Ovary (tissue), 9 donors: Measurements from ENCODE around the gene KIF13A. TPM values are rescaled to one million over a fixed set of nuclear protein-coding genes. Genes with fewer than 3 reads are reported as not detected.

ENCODE experiments used
- DNase-seq, 5 donors: peaks; one replicate each; pipeline ENCODE4 v3.0.0-alpha.2; 2019 to 2020
- H3K27ac ChIP-seq, 2 donors: fragments of 200-600 bp; one replicate each; pipeline versions ENCODE4 v1.5.1 to v1.8.0; 2019 to 2022
- H3K27me3 ChIP-seq: fragments of 200-600 bp; one replicate; pipeline ENCODE4 v1.8.0; 2022
- H3K36me3 ChIP-seq: fragments of 200-600 bp; sonication (generic); one replicate; pipeline ENCODE4 v1.5.1; 2019
- H3K4me1 ChIP-seq: one replicate; pipeline ENCODE4 v1.8.1; 2013; ENCODE audit warnings: mild to moderate bottlenecking, moderate library complexity; ENCODE audit not compliant: insufficient read depth
- H3K4me3 ChIP-seq: fragments of 200-600 bp; sonication (generic); one replicate; pipeline ENCODE4 v1.5.1; 2017
- H3K9me3 ChIP-seq, 2 donors: fragments of 200-600 bp in 1 of 2; sonication (generic) in 1 of 2; one replicate each; pipeline versions ENCODE4 v1.5.1 to v1.8.1; 2013 to 2019; ENCODE audit warnings: mild to moderate bottlenecking in 1 of 2, moderate library complexity in 1 of 2
- EP300 ChIP-seq: sonication (generic); formaldehyde crosslinking; IDR thresholded peaks from one replicate; pipeline ENCODE4 v1.6.1; 2017; ENCODE audit warnings: antibody characterized with exemption
- POLR2A ChIP-seq: fragments of 450-650 bp; IDR thresholded peaks from one replicate; pipeline ENCODE4 v1.6.1; 2017; ENCODE audit warnings: antibody characterized with exemption, mild to moderate bottlenecking, moderate library complexity
- WGBS, 3 donors: extraction: QIAGEN DNeasy Blood & Tissue Kit in 1 of 3; methylation state at CpG; one replicate each; pipeline versions ENCODE4 v1.1.5 to v1.1.7; 2013 to 2017; 5-methylcytosine and 5-hydroxymethylcytosine counted together
- intact Hi-C, 4 donors: fragments of 100-400 bp; cut with DNase I; formaldehyde crosslinking; loops; one replicate each; pipeline versions ENCODE4 v1.11.0 to v1.15.1; 2022 to 2023
- polyA plus RNA-seq, 2 donors: library from polyadenylated mRNA; stranded (reverse); fragments of 200-250 nt in 1 of 2; fragments of 350-450 nt in 1 of 2; fragmentation: Illumina TruSeq in 1 of 2; extraction: RNeasy Lipid Tissue Mini Kit (QIAGEN cat#74804) in 1 of 2; gene quantifications; one replicate each; pipeline ENCODE4 v1.2.3, GENCODE V29; 2013 to 2014
- total RNA-seq, 7 donors: library from RNA; depleted of rRNA in 2 of 7; stranded (reverse); fragments of >200 nt in 2 of 7; fragmentation: NEBNext Ultra II Directional in 3 of 7; extraction: Animal tissue kit (Norgen Biotek cat#: 25700) in 3 of 7; gene quantifications; one replicate each; pipeline versions ENCODE4 v1.1.0 to v1.2.4, GENCODE V29; 2016 to 2023
- TF ChIP-seq, protein P1 (sequence below), 3 donors: fragments of 450-650 bp in 2 of 3; fragments of 200-600 bp in 1 of 3; IDR thresholded peaks; one replicate each; pipeline versions ENCODE4 v1.5.1 to v1.8.0; 2016 to 2022; ENCODE audit warnings: antibody characterized with exemption in 3 of 3, mild to moderate bottlenecking in 1 of 3
- donor health status: DM: no; HTN: no; CAD: no; lungs with moderate emphysema.
- donor health status: DM: no; HTN: no; CAD: no.
- donor health status: Bipolar disorder and iron deficiency.
- donor health status: DM: yes; HTN: yes; CAD: no.
- donor health status: DM: no; HTN: no; CAD: no.
- donor health status: DM: yes; HTN: yes; CAD: no.

KIF13A gene
- total and polyA plus RNA-seq, 9 donors, result 18.4 to 44.4 (median 38.0) TPM

DNA sequence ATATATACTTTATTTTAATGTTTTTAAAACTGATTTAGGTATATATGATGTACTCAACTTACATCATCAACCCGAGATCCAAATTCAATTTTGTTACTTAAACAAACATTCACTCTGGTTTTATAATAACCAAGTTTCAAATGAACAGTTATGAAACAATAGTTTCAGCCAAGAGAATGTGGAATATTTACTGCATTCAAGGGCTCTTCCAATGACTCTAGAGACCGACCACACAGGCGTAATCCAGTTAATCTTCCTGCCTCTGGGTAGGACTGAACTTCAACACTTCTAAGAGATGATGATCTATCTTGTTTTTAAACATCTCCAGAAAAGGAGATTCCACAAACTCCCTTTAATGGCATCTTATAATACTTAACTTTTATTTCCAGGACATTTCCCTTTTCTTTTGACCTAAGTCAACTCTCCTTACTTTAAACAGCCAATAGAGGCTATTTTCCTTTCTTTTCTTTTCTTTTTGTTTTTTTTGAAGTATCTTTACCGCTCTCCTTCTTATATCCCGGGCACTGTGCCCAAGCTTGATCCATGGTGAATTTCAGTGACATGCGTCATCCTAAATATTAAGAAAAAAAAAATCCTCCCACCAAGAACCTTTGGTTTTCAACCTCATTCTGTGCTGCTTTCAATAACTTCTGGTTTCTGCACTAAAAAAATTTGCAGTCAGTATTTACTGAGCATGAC is 110.1 kb downstream of the KIF13A start:
- Histone ChIP-seq H3K9me3 (no peaks in the 10 kb centered on the region), H3K27ac (no peak overlapping the region), H3K27me3 (no peaks in the 10 kb centered on the region), H3K4me3 (no peak overlapping the region), H3K4me1 (peaks cover 2% of the 10 kb centered on the region), H3K36me3 (no peaks in the 10 kb centered on the region)
- TF ChIP-seq POLR2A, result no peak
- no peak for DNase-seq
- intact Hi-C loops, result no loop called here
- WGBS, 3 donors, result 73 to 87% (median 86%) methylated on average over 6 of the region's 6 CpGs

DNA sequence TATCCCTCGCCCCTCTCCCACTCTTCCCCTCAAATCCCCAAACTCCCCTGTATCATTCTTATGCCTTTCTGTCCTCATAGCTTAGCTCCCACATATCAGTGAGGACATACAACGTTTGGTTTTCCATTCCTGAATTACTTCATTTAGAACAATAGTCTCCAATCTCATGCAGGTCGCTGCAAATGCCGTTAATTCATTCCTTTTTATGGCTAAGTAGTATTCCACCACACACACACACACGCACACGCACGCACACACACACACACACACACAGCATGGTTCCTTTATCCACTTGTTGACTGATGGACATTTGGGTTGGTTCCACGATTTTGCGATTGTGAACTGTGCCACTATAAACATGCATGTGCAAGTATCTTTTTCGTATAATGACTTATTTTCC is 112.7 kb downstream of the KIF13A start:
- no peaks in the 10 kb centered on the region for H3K36me3 ChIP-seq
- no peaks in the 10 kb centered on the region for H3K27me3 ChIP-seq
- 81 to 88% (median 84%) methylated on average over 10 of the region's 10 CpGs for WGBS, 3 donors
- no peak for DNase-seq
- intact Hi-C loops, result no loop called here
- H3K27ac ChIP-seq, result no peak overlapping the region
- H3K9me3 ChIP-seq, result no peaks in the 10 kb centered on the region
- peaks cover 2% of the 10 kb centered on the region for H3K4me1 ChIP-seq
- TF ChIP-seq, protein P1, sequence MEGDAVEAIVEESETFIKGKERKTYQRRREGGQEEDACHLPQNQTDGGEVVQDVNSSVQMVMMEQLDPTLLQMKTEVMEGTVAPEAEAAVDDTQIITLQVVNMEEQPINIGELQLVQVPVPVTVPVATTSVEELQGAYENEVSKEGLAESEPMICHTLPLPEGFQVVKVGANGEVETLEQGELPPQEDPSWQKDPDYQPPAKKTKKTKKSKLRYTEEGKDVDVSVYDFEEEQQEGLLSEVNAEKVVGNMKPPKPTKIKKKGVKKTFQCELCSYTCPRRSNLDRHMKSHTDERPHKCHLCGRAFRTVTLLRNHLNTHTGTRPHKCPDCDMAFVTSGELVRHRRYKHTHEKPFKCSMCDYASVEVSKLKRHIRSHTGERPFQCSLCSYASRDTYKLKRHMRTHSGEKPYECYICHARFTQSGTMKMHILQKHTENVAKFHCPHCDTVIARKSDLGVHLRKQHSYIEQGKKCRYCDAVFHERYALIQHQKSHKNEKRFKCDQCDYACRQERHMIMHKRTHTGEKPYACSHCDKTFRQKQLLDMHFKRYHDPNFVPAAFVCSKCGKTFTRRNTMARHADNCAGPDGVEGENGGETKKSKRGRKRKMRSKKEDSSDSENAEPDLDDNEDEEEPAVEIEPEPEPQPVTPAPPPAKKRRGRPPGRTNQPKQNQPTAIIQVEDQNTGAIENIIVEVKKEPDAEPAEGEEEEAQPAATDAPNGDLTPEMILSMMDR (IDR thresholded peaks at IDR 0.05), result no peak
- TF ChIP-seq EP300, result no peak
- no peak for TF ChIP-seq POLR2A
- no peak overlapping the region for H3K4me3 ChIP-seq

DNA sequence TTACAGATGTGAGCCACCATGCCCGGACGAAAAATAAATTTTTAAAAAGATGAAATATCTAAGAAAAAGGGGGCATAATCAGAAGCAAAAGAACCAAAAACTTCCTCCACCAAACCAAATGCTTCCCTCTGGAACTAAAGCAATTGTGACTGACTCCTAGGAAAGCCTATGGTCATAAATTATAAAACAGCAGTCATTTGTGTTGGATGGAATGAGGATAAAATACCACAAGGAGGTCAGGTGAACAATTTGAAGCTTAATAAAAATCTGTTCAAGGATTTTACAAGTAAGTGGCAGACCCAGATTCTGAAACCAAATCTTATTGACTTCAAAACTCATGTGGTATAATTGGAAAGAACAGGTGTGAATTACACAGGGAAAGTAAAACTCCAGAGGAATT is 114.5 kb downstream of the KIF13A start:
- H3K4me1 ChIP-seq, result peaks cover 3% of the 10 kb centered on the region
- 94 to 97% (median 94%) methylated on average over 2 of the region's 2 CpGs for WGBS, 3 donors
- no peak for DNase-seq
- TF ChIP-seq POLR2A, result no peak
- TF ChIP-seq, protein P1 (IDR thresholded peaks at IDR 0.05), result no peak
- H3K27me3 ChIP-seq, result no peaks in the 10 kb centered on the region
- no peaks in the 10 kb centered on the region for H3K36me3 ChIP-seq
- no peak overlapping the region for H3K4me3 ChIP-seq
- H3K27ac ChIP-seq, result no peak overlapping the region
- H3K9me3 ChIP-seq, result no peaks in the 10 kb centered on the region
- intact Hi-C loops, result no loop called here

DNA sequence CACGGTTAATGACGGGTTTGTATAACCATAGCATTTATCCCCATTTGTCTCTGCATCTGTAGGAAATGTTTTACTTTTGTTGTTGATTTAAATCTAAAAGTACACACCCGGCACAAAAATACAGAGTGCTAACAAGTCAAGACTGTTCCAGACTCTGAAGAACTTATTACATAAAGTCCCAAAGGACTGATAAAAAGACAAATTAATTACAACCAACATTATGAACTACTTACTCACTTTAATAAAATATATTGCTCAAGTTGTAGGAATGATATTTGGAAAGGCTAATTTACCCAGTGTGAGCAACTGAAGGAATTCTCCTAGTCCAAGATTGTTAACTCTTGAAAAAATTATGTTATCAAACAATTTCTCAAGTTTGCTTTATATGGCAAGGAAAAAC is 115.6 kb downstream of the KIF13A start:
- 66 to 90% (median 89%) methylated on average over 3 of the region's 3 CpGs for WGBS, 3 donors
- intact Hi-C loops, result no loop called here
- H3K4me1 ChIP-seq, result peaks cover 6% of the 10 kb centered on the region
- no peaks in the 10 kb centered on the region for H3K36me3 ChIP-seq
- DNase-seq, result no peak
- H3K27ac ChIP-seq, result no peak overlapping the region
- H3K27me3 ChIP-seq, result no peaks in the 10 kb centered on the region
- H3K4me3 ChIP-seq, result no peak overlapping the region
- no peaks in the 10 kb centered on the region for H3K9me3 ChIP-seq
- TF ChIP-seq, protein P1 (IDR thresholded peaks at IDR 0.05), result no peak

DNA sequence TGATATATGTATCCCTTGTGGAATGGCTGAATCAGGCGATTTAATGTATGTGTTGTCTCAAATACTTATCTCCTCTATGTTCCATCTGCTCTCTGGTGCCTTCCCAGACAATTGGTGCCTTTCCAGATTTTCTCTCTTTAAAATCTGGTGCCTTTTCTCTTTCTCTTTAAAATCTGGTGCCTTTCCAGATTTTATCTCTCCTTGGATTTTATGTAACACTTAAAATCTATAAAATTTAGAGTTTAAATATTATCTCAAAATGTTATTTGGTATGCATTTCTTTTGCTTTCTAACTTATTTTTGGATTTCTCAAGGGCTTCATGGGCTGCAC is 116.3 kb downstream of the KIF13A start:
- no peaks in the 10 kb centered on the region for H3K36me3 ChIP-seq
- 81 to 90% (median 86%) methylated on average over 1 of the region's 1 CpG for WGBS, 3 donors
- no peak overlapping the region for H3K4me3 ChIP-seq
- H3K4me1 ChIP-seq, result peaks cover 7% of the 10 kb centered on the region
- no peak overlapping the region for H3K27ac ChIP-seq
- no peaks in the 10 kb centered on the region for H3K9me3 ChIP-seq
- intact Hi-C loops, result no loop called here
- no peaks in the 10 kb centered on the region for H3K27me3 ChIP-seq
- no peak for DNase-seq
- TF ChIP-seq POLR2A (no peak), EP300 (no peak)
- TF ChIP-seq, protein P1 (IDR thresholded peaks at IDR 0.05), result no peak
